ENCODE results near the gene AGBL4.
"Not testable (repeated sequence)": the region's sequence is repeated elsewhere in the genome, so short reads cannot be mapped to it uniquely, and the experiment has no call there.

Gene AGBL4

DNA sequence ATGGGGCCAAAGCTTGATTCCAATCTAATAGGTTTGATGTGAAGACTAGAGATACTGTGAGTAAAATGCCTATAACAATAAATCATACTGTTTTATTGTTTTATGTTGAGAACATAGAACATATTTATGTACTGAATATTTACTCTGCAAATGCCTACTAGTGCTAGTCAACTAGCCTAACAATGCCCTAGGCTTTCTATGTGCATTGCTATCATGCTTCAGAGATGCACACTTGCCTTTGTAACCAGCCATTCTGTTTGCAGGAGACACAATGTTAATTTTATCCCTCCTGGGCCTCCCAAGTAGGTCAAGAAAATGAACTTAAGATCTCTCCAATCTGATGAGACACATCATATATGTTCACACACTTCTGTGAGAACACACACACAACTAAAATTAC is 716.3 kb downstream of the AGBL4 start:
- DNase-seq, result no peak

GRCh38 chr1:49306507-49307070 is 717.2 kb downstream of the AGBL4 start:
- no peak for DNase-seq

DNA sequence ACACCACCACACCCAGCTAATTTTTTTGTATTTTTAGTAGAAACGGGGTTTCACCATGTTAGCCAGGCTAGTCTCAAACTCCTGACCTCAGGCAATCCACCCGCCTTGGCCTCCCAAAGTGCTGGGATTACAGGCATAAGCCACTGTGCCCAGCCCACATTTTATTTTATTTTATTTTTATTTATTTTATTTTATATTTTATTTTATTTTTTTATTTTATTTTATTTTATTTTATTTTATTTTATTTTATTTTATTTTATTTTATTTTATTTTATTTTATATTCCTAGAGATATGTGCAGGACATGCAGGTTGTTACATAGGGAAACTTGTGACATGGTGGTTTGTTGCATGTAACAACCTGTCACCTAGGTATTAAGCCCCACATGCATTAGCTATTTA is 721.4 kb downstream of the AGBL4 start:
- DNase-seq, result not testable (repeated sequence)

- DNase-seq, result peak in 28 of 58 donors; percentile 2 to 61 (median 22)
Observed at GRCh38 chr1:49298304-49298703, 725.5 kb downstream of the AGBL4 start.

GRCh38 chr1:49297783-49298182 is 726.0 kb downstream of the AGBL4 start:
- peak in 37 of 58 donors; percentile 6 to 75 (median 27) for DNase-seq

DNA sequence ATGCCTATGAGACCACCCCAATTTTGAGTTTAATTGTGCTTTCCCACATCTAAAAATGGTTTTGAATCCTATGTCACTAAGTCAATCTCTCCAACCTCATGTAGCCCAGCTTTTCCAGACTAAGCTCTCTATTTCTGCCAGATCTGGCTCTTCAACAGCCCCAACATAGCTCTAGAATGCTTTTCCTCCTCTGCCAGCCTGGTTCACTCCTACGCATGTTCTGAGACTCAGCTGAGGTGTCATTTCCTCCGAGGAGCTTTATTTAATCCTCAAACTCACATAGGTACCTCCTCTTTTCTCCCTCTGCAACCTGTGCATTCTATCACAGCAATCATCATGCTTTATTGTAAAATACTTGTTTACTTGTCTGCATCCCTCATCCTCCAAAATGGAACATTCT is 729.2 kb downstream of the AGBL4 start:
- peak in 16 of 58 donors; percentile 1 to 71 (median 15) for DNase-seq

DNA sequence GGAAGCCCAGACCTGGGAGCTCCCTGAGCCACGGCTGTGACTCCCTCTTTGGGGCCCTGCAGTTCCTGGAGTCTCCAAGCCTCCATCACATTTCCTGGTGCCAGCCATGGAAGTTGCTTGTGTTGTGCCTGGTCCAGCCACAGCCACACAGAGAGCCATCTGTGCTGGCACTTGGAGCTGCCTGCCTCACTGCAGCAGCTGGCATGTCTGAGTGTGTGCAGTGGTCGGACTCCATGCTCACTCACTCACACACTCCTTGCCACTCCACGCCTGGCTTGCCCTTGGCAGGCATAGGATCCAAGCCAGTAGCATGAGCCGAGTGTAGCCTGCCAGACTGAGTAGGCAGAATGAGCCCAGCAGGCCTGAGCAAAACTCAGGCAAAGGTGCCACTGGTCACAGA is 730.7 kb downstream of the AGBL4 start:
- DNase-seq, result peak in 4 of 58 donors; percentile 0 to 6 (median 4)

DNA sequence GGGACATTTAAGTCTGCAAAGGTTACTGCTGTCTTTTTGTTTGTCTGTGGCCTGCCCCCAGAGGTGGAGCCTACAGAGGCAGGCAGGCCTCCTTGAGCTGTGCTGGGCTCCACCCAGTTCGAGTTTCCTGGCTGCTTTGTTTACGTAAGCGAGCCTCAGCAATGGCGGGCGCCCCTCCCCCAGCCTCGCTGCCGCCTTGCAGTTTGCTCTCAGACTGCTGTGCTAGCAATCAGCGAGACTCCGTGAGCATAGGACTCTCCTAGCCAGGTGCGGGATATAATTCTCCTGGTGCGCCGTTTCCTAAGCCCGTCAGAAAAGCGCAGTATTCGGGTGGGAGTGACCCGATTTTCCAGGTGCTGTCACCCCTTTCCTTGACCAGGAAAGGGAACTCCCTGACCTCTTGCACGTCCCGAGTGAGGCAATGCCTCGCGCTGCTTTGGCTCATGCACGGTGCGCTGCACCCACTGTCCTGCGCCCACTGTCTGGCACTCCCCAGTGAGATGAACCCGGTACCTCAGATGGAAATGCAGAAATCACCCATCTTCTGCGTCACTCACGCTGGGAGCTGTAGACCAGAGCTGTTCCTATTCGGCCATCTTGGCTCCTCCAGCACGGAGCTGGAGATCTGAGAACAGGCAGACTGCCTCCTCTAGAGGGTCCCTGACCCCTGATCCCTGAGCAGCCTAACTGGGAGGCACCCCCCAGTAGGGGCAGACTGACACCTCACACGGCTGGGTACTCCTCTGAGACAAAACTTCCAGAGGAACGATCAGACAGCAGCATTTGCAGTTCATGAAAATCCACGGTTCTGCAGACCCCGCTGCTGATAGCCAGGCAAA is 766.3 kb downstream of the AGBL4 start:
- not testable (repeated sequence) for DNase-seq

DNA sequence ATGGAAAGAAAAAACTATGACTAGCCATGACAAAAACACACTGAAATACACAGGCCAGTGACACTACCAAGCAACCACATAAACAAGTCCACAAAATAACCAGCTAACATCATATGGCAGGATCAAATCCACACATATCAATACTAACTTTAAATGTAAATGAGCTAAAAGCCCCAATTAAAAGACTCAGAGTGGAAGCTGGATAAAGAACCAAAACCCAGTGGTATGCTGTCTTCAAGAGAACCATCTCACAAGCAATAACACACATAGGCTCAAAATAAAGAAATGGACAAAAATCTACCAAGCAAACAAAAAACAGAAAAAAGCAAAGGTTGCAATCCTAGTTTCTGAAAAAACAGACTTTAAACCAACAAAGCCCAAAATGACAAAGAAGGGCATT is 770.8 kb downstream of the AGBL4 start:
- no peak for DNase-seq

DNA sequence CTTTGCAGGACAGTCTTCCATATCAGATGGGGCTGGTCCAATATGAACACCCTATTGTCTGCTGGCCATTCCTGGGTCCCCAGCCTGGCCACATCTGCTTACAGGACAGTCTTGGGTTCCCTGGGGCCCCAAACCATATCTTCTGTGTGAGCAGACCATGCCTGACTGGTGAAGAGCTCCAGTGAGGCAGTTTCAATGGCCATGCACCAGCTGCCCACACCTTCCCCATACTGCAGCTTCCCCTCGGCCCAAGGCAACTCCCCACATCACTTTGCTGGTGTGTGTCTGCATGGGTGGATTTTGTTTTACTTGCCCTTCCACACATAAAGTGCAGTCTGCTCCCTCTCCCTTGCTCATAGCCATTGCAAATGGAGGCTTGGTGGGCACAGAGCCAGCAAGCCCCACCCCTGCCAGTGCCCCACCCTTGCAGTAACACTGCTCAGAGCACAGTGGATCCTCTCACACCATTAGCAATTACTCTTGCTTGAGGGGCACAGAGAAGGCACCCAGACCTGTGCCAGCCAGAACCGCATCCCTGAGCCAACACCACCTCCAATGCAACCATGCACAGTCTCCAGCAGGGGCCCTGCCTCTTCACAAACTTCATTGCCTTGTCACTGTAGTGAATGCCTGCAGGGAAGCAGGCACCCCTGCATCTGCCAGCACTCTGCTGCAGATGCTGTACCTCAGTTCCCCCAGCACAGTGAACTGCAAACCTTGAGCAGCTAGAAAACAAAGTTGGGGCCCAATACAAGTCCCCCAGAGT is 772.6 kb downstream of the AGBL4 start:
- no peak for DNase-seq

GRCh38 chr1:49240709-49241221 is 783.0 kb downstream of the AGBL4 start:
- DNase-seq, result no peak

- DNase-seq, result no peak
Observed at GRCh38 chr1:49234988-49235387, 788.8 kb downstream of the AGBL4 start.

DNA sequence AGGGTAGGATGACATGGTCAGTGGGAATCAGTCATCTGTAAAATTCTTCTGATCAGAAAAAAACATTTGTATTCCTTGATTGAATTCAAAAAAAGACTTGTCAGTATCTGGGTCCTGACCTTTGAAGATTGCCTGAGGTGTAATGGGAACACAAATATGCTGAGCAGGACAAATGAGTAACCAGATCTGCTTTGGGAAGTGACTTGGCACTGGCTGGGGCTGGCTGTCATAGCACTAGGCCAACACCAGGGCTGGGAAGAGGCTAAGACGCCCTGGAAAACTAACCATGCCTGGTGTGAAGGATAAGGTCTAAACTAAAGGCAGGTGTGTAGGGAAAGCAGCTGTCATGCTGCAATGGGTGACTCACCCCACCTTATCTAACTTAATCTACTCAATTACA is 794.2 kb downstream of the AGBL4 start:
- no peak for DNase-seq

DNA sequence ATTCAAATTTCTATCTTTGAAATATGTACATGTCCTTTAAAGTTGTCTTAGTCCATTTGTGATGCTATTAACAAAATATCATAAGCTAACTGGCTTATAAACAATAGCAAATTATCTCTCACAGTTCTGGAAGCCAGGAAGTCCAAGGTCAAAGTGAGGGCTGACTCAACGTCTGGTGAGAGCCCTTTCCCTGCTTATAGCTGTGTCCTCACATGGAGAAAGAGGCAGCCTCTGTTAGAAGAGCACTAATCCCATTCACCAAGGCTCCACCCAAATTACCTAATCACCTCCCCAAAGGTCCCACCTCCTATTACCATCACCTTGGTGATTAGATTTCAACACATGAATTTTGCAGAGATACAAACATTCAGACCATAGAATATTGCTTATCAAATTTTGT is 797.0 kb downstream of the AGBL4 start:
- no peak for DNase-seq

GRCh38 chr1:49225464-49225863 is 798.3 kb downstream of the AGBL4 start:
- no peak for DNase-seq

- no peak for DNase-seq
Observed at GRCh38 chr1:49213301-49213700, 810.5 kb downstream of the AGBL4 start.

GRCh38 chr1:49208712-49209111 is 815.0 kb downstream of the AGBL4 start:
- no peak for DNase-seq

- DNase-seq, result no peak
Observed at GRCh38 chr1:49204720-49205119, 819.0 kb downstream of the AGBL4 start.

DNA sequence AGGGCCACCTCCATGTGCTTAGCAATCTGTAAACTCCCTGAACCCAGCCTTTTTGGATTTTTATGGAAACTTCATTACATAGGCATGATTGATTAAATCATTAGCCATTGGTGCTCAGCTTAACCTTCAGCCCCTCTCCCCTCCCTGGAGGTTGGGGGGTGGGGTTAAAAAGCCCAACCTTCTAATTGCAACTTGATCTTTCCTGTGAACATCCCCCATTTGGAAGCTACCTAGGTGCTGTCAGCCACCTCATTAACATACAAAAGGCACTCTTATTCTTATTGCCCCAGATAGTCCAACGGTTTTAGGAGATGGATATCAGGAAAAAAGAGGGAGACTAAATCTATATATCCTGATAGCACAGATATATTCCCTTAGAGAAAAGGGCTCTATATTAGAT is 823.0 kb downstream of the AGBL4 start:
- no peak for DNase-seq

DNA sequence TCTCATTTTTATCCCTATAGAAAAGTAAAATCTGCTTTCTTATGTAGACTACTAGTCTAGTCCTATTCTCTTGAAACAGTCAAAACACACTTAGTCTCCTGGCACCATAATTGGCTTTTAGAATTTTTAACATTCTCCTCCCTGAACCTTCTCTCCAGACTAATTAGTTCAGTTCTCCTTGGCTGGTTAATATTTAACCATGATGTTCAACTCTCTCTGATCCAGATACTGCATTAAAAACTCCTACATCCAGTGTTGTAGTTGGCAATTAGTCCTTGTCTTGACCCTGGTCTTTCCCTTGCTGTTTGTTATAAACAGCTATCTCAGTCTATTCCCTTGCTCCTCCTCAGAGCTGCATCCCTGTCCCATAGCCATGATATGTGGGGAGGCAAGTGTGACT is 824.2 kb downstream of the AGBL4 start:
- DNase-seq, result no peak

DNA sequence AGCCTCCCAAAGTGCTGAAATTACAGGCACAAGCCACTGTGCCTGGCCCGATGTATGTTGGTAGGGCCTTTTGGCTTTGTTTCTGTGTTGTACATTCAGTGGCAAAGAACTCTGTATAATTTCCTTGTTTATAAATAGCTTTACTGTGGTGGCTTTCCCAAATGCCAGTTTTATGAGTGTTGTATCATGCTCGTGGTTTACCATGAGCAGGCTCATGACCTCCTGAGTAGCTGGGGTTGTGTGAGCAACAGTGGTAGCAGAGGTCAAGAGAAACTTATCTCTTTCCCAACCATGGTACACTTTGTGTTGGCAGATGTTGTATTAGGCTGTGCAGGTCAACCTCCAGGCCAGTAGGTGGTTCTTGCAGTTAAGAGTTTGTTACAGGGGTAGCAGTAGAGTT is 826.7 kb downstream of the AGBL4 start:
- DNase-seq, result no peak

DNA sequence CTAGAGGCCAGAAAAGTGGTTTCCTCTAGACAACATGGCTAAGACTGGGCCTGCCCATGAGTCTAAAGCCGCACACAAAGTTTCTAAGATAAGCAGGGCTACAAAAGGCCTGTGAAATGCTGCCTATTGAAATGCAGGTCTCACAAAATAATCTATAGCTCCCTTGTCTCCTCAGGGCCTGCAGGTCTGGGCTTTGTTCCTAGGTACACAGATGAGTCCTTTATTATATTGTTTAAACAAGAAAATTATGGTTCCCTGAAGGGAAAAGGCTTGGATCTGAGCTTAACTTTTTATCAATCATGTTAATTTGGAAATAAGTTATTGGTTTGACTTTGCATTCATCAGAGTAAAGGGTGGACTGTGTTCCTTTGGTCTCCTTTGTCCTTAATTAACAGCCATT is 833.6 kb downstream of the AGBL4 start:
- no peak for DNase-seq
